ENCODE data around the gene PAM. TPM values are rescaled to one million over a fixed set of nuclear protein-coding genes. Genes with fewer than 3 reads are reported as not detected.

Gene PAM
- total and polyA plus RNA-seq, 2 donors (not counting 3 experiments of a cell fraction or from before 2014, with no cell fraction given): 118 to 176 TPM

DNA sequence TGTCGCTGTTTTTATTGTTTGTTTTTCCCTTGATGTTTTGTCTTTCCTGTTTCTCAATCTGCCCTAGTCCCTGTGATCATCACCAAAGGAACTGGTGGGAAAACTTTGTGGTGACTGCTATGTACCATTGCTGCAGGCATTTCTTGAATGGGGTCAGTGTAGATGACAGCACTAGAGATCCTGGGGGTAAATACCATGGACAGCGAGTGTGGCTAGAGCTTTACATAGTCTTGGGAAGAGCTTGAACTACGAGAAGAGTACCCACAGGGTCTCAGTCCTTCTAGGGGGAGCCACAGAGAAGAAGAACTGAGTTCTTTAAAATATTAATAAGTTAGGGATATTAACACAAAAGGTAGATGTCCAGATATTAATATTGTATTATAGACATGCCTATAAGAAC, 138.8 kb downstream of the PAM start:
- FAIRE-seq (no peak), DNase-seq (ENCODE audit: low read depth, low spot score) (no peak)
- Histone ChIP-seq H3K27ac (ENCODE audit: insufficient read depth, low read depth, low read length) (no peak overlapping the region), H3K4me3 (replicated peaks in 1 of 3; ENCODE audit: insufficient read depth in 1 of 3, low read depth in 1 of 3, low read length in 3 of 3) (no peak overlapping the region), H3K79me2 (ENCODE audit: control insufficient read depth, insufficient read depth, low read length) (no peaks in the 10 kb centered on the region), H3K4me1 (ENCODE audit: control insufficient read depth, extremely low read depth, insufficient read depth, low read length) (no peaks in the 10 kb centered on the region), H3K9ac (replicated peaks; ENCODE audit: extremely low read depth, insufficient read depth, low read length) (no peak overlapping the region), H3K27me3 (ENCODE audit: control insufficient read depth in 2 of 2, insufficient read depth in 2 of 2, low read length in 2 of 2) (no peaks in the 10 kb centered on the region), H3K4me2 (ENCODE audit: insufficient read depth, low read length) (no peak overlapping the region), H3K9me1 (replicated peaks; ENCODE audit: control insufficient read depth, extremely low read depth, insufficient read depth, low read length) (no peaks in the 10 kb centered on the region), H4K20me1 (replicated peaks; ENCODE audit: control insufficient read depth, extremely low read depth, insufficient read depth, low read length) (no peaks in the 10 kb centered on the region), H3K36me3 (ENCODE audit: control insufficient read depth in 2 of 2, extremely low read depth in 1 of 2, insufficient read depth in 2 of 2, low read length in 2 of 2) (no peaks in the 10 kb centered on the region), H2AFZ (ENCODE audit: low read depth, low read length) (no peak overlapping the region), H3K9me3 (replicated peaks; ENCODE audit: control insufficient read depth, insufficient read depth, low read length) (no peaks in the 10 kb centered on the region)
- CTCF ChIA-PET: no interaction called here
- no peak for TF ChIP-seq JUN (IDR thresholded peaks at IDR 0.05; ENCODE audit: borderline replicate concordance, insufficient read depth, insufficient read length, low read depth)
- TF ChIP-seq, protein P1, sequence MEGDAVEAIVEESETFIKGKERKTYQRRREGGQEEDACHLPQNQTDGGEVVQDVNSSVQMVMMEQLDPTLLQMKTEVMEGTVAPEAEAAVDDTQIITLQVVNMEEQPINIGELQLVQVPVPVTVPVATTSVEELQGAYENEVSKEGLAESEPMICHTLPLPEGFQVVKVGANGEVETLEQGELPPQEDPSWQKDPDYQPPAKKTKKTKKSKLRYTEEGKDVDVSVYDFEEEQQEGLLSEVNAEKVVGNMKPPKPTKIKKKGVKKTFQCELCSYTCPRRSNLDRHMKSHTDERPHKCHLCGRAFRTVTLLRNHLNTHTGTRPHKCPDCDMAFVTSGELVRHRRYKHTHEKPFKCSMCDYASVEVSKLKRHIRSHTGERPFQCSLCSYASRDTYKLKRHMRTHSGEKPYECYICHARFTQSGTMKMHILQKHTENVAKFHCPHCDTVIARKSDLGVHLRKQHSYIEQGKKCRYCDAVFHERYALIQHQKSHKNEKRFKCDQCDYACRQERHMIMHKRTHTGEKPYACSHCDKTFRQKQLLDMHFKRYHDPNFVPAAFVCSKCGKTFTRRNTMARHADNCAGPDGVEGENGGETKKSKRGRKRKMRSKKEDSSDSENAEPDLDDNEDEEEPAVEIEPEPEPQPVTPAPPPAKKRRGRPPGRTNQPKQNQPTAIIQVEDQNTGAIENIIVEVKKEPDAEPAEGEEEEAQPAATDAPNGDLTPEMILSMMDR (IDR thresholded peaks at IDR 0.05; ENCODE audit: extremely low read depth in 1 of 2, insufficient read depth in 1 of 2, low read depth in 1 of 2, low read length in 2 of 2): no peak
- TF ChIP-seq, protein P2, sequence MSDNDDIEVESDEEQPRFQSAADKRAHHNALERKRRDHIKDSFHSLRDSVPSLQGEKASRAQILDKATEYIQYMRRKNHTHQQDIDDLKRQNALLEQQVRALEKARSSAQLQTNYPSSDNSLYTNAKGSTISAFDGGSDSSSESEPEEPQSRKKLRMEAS (IDR thresholded peaks at IDR 0.05; ENCODE audit: insufficient read depth, insufficient read length): no peak
- TF ChIP-seq MYC (IDR thresholded peaks at IDR 0.05; ENCODE audit: low read depth, low read length): no peak
- TF ChIP-seq POLR2A (IDR thresholded peaks at IDR 0.05; ENCODE audit: low read depth, low read length): no peak
- TF ChIP-seq FOS (IDR thresholded peaks at IDR 0.05; ENCODE audit: borderline replicate concordance, insufficient read depth, low read length): no peak
- no peak for TF ChIP-seq POLR2AphosphoS5 (IDR thresholded peaks at IDR 0.05; ENCODE audit: insufficient read depth, low read depth, low read length)
- dilution Hi-C loops (cut with MboI; ENCODE audit: extremely low pct_ligation_motif_present, low sequenced_read_pairs) (no loop called here), intact Hi-C loops (cut with micrococcal nuclease) (no loop called here)
- BruUV-seq (replicated peaks): no TSS peak
- POLR2A ChIA-PET: no interaction called here
